Endothelial cell of umbilical vein (primary cell): ENCODE data around the gene SETBP1. TPM values are rescaled to one million over a fixed set of nuclear protein-coding genes. Genes with fewer than 3 reads are reported as not detected.

Source experiments
- BruUV-seq: library from RNA; stranded (reverse); fragments of 400-500 nt; replicated peaks from 2 replicates; lab custom pipeline; 2021; lab: Mats Ljungman, UMichigan
- CTCF ChIA-PET: fragments of 300-600, 350-600 bp; sonication (Branson Sonifier 250); formaldehyde crosslinking; loops from one replicate; lab custom pipeline; 2021; ENCODE audit warnings: antibody characterized with exemption, inconsistent platforms; lab: Charles Lee
- POLR2A ChIA-PET: fragments of 300-600, 350-600 bp; sonication (Branson Sonifier 250); formaldehyde crosslinking; loops from one replicate; lab custom pipeline; 2021; ENCODE audit warnings: antibody characterized with exemption, inconsistent platforms; lab: Charles Lee
- DNase-seq: peaks from one replicate; pipeline ENCODE4 v3.0.0-alpha.2; 2011; ENCODE audit warnings: low read depth, low spot score
- FAIRE-seq: peaks from 2 replicates; lab custom pipeline; 2011; peaks lifted over from hg19 to GRCh38; lab: Jason Lieb, UNC
- H2AFZ ChIP-seq: 2 replicates; pipeline ENCODE4 v1.6.0; 2012; ENCODE audit warnings: low read depth, low read length, control low read depth, inconsistent platforms
- H3K27ac ChIP-seq: 2 replicates; pipeline ENCODE4 v1.5.1; 2011; ENCODE audit warnings: low read depth, mild to moderate bottlenecking, control low read depth, low read length, moderate library complexity; ENCODE audit not compliant: insufficient read depth
- H3K27me3 ChIP-seq, 2 experiments: 2 replicates each; pipeline versions ENCODE4 v1.6.0 to v1.6.1; 2011; ENCODE audit warnings: low read length in 2 of 2, mixed read lengths in 1 of 2; ENCODE audit not compliant: control insufficient read depth in 2 of 2, insufficient read depth in 2 of 2
- H3K36me3 ChIP-seq, 2 experiments: 2 replicates in 1 of 2; 3 replicates in 1 of 2; pipeline ENCODE4 v1.5.1; 2011; ENCODE audit warnings: low read length in 2 of 2, mild to moderate bottlenecking in 1 of 2, moderate library complexity in 1 of 2; ENCODE audit not compliant: control insufficient read depth in 2 of 2, insufficient read depth in 2 of 2; ENCODE audit errors: extremely low read depth in 1 of 2
- H3K4me1 ChIP-seq: 3 replicates; pipeline ENCODE4 v1.5.1; 2011; ENCODE audit warnings: mild to moderate bottlenecking, low read length; ENCODE audit not compliant: control insufficient read depth, insufficient read depth; ENCODE audit errors: extremely low read depth
- H3K4me2 ChIP-seq: 2 replicates; pipeline ENCODE4 v1.6.1; 2011; ENCODE audit warnings: low read length, control low read depth, mixed read lengths; ENCODE audit not compliant: insufficient read depth
- H3K4me3 ChIP-seq, 3 experiments: fragments of 200-600 bp in 1 of 3; sonication (generic), shearing (Covaris generic) in 1 of 3; replicated peaks in 1 of 3; 2 replicates each; pipeline ENCODE4 v1.5.1; 2011 to 2016; ENCODE audit warnings: control low read depth in 3 of 3, low read length in 3 of 3, mild to moderate bottlenecking in 2 of 3, inconsistent platforms in 1 of 3, low read depth in 1 of 3, moderate library complexity in 1 of 3; ENCODE audit not compliant: insufficient read depth in 1 of 3
- H3K79me2 ChIP-seq: 2 replicates; pipeline ENCODE4 v1.6.0; 2012; ENCODE audit warnings: low read length, inconsistent platforms; ENCODE audit not compliant: control insufficient read depth, insufficient read depth
- H3K9ac ChIP-seq: replicated peaks from 2 replicates; pipeline ENCODE3; 2011; ENCODE audit warnings: low read length, control low read depth; ENCODE audit not compliant: insufficient read depth; ENCODE audit errors: extremely low read depth
- H3K9me1 ChIP-seq: replicated peaks from 3 replicates; pipeline ENCODE4 v1.6.0; 2011; ENCODE audit warnings: mild to moderate bottlenecking, low read length; ENCODE audit not compliant: control insufficient read depth, insufficient read depth; ENCODE audit errors: extremely low read depth
- H3K9me3 ChIP-seq: replicated peaks from 2 replicates; pipeline ENCODE4 v1.5.1; 2012; ENCODE audit warnings: low read length, inconsistent platforms; ENCODE audit not compliant: control insufficient read depth, insufficient read depth
- H4K20me1 ChIP-seq: replicated peaks from 2 replicates; pipeline ENCODE3; 2011; ENCODE audit warnings: mild to moderate bottlenecking, low read length; ENCODE audit not compliant: control insufficient read depth, insufficient read depth; ENCODE audit errors: extremely low read depth
- EZH2 ChIP-seq: IDR thresholded peaks from 2 replicates; pipeline ENCODE4 v1.6.1; 2012; ENCODE audit warnings: borderline replicate concordance, low read depth, mild to moderate bottlenecking, moderate library complexity, low read length, inconsistent platforms; ENCODE audit not compliant: severe bottlenecking
- FOS ChIP-seq: IDR thresholded peaks from 2 replicates; pipeline ENCODE4 v1.6.1; 2011; ENCODE audit warnings: mild to moderate bottlenecking, low read length, moderate library complexity, borderline replicate concordance; ENCODE audit not compliant: insufficient read depth
- GATA2 ChIP-seq: IDR thresholded peaks from 2 replicates; pipeline ENCODE4 v1.7.0; 2011; ENCODE audit warnings: low read depth, mild to moderate bottlenecking, moderate library complexity, mixed read lengths, low read length; ENCODE audit not compliant: insufficient read length, insufficient read depth
- JUN ChIP-seq: IDR thresholded peaks from 2 replicates; pipeline ENCODE4 v1.6.1; 2011; ENCODE audit warnings: borderline replicate concordance, low read depth; ENCODE audit not compliant: insufficient read length, insufficient read depth
- MYC ChIP-seq: IDR thresholded peaks from one replicate; pipeline ENCODE4 v1.6.1; 2011; ENCODE audit warnings: mild to moderate bottlenecking, low read depth, low read length
- POLR2A ChIP-seq: IDR thresholded peaks from 2 replicates; pipeline ENCODE4 v1.6.1; 2012; ENCODE audit warnings: low read depth, mild to moderate bottlenecking, control low read depth, low read length
- POLR2AphosphoS5 ChIP-seq: IDR thresholded peaks from 2 replicates; pipeline ENCODE4 v1.6.1; 2012; ENCODE audit warnings: low read depth, mild to moderate bottlenecking, control low read depth, low read length, moderate library complexity; ENCODE audit not compliant: insufficient read depth
- dilution Hi-C: fragments of 300-500 bp; cut with MboI; formaldehyde crosslinking; loops from one replicate; pipeline ENCODE4 v1.15.0; 2019; ENCODE audit warnings: low sequenced_read_pairs; ENCODE audit not compliant: extremely low pct_ligation_motif_present
- intact Hi-C: fragments of 100-400 bp; cut with micrococcal nuclease; formaldehyde crosslinking; loops from one replicate; pipeline ENCODE4 v1.10.0; 2022
- polyA plus RNA-seq, 4 experiments: library from polyadenylated mRNA; depleted of rRNA in 3 of 4; stranded (reverse) in 3 of 4; unstranded in 1 of 4; fragments of >200 nt; gene quantifications; 2 replicates each; pipeline versions ENCODE4 v1.2.1 to v1.2.3, GENCODE V29; 2011 to 2012; ENCODE audit warnings: missing spikeins in 1 of 4
- total RNA-seq: library from RNA; stranded (reverse); gene quantifications from 2 replicates; pipeline ENCODE4 v1.2.3, GENCODE V29; 2021
- TF ChIP-seq, protein P1 (sequence below), 2 donors: IDR thresholded peaks; 1 replicate in 1 of 2; 2 replicates in 1 of 2; pipeline ENCODE4 v1.5.1; 2011; ENCODE audit warnings: low read length in 2 of 2, mild to moderate bottlenecking in 2 of 2, moderate library complexity in 2 of 2, control low read depth in 1 of 2, inconsistent platforms in 1 of 2, low read depth in 1 of 2; ENCODE audit not compliant: insufficient read depth in 1 of 2; ENCODE audit errors: extremely low read depth in 1 of 2
- TF ChIP-seq, protein P2 (sequence below): IDR thresholded peaks from 2 replicates; pipeline ENCODE4 v1.6.1; 2011; ENCODE audit not compliant: insufficient read depth, insufficient read length

SETBP1 gene
- total and polyA plus RNA-seq, 2 donors (not counting 3 experiments of a cell fraction or from before 2014, with no cell fraction given): 0.76 to 3.1 TPM

DNA sequence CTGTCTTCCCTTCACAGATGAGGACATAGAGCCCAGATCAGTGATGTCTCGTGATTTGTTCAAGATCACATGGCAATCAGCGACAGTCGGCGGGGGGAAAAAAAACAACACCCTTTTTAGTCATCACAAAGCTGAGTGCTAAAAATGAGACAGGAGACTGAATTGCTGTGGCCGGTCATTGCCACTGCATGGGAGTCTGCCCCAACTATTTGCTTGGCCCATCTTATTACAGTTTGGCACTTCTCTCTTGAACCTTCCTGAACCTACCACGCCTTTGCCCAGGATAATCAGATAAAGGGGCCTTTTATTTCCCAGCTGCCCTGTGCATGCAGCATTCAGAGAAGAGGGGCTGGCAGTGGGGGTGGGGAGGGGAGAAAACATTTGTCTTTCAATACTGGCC, 42.7 kb downstream of the SETBP1 start:
- Histone ChIP-seq H3K4me1 (peaks cover 9% of the 10 kb centered on the region), H3K36me3 (no peaks in the 10 kb centered on the region), H3K79me2 (no peaks in the 10 kb centered on the region), H2AFZ (no peak overlapping the region), H3K27ac (no peak overlapping the region), H3K9me1 (no peaks in the 10 kb centered on the region), H3K9me3 (no peaks in the 10 kb centered on the region), H3K4me3 (no peak overlapping the region), H3K9ac (no peak overlapping the region), H3K27me3 (no peaks in the 10 kb centered on the region), H3K4me2 (no peak overlapping the region), H4K20me1 (no peaks in the 10 kb centered on the region)
- ChIA-PET POLR2A (no interaction called here), CTCF (no interaction called here)
- no TSS peak for BruUV-seq
- dilution Hi-C loops (no loop called here), intact Hi-C loops (loop anchor here (10.0 kb wide), 1 partner anchor 101 kb away; no protein-coding TSS in a partner anchor)
- FAIRE-seq (no peak), DNase-seq (no peak)
- TF ChIP-seq MYC (no peak), POLR2A (no peak), POLR2AphosphoS5 (no peak), EZH2 (no peak), JUN (no peak), GATA2 (no peak), FOS (no peak)
- TF ChIP-seq, protein P1, sequence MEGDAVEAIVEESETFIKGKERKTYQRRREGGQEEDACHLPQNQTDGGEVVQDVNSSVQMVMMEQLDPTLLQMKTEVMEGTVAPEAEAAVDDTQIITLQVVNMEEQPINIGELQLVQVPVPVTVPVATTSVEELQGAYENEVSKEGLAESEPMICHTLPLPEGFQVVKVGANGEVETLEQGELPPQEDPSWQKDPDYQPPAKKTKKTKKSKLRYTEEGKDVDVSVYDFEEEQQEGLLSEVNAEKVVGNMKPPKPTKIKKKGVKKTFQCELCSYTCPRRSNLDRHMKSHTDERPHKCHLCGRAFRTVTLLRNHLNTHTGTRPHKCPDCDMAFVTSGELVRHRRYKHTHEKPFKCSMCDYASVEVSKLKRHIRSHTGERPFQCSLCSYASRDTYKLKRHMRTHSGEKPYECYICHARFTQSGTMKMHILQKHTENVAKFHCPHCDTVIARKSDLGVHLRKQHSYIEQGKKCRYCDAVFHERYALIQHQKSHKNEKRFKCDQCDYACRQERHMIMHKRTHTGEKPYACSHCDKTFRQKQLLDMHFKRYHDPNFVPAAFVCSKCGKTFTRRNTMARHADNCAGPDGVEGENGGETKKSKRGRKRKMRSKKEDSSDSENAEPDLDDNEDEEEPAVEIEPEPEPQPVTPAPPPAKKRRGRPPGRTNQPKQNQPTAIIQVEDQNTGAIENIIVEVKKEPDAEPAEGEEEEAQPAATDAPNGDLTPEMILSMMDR (IDR thresholded peaks at IDR 0.05; ENCODE audit: extremely low read depth in 1 of 2, insufficient read depth in 1 of 2, low read depth in 1 of 2, low read length in 2 of 2): no peak
- TF ChIP-seq, protein P2, sequence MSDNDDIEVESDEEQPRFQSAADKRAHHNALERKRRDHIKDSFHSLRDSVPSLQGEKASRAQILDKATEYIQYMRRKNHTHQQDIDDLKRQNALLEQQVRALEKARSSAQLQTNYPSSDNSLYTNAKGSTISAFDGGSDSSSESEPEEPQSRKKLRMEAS: no peak
